ENCODE measurements around the gene PFKFB1.
"Not testable (repeated sequence)": the region's sequence is repeated elsewhere in the genome, so short reads cannot be mapped to it uniquely, and the experiment has no call there.

PFKFB1 gene

GRCh38 chrX:54992911-54993622 is 921 bp downstream of the PFKFB1 start:
- DNase-seq, result no peak

- no peak for DNase-seq
Measured at GRCh38 chrX:54991706-54992105, 2.3 kb downstream of the PFKFB1 start.

GRCh38 chrX:54983306-54983705 is 10.7 kb downstream of the PFKFB1 start:
- DNase-seq, result not testable (repeated sequence)

GRCh38 chrX:54980334-54980733 is 13.7 kb downstream of the PFKFB1 start:
- no peak for DNase-seq

GRCh38 chrX:54979432-54979831 is 14.6 kb downstream of the PFKFB1 start:
- no peak for DNase-seq

GRCh38 chrX:54978448-54978847 is 15.5 kb downstream of the PFKFB1 start:
- no peak for DNase-seq

- DNase-seq, result no peak
Measured at GRCh38 chrX:54977387-54977786, 16.6 kb downstream of the PFKFB1 start.

GRCh38 chrX:54964766-54965497 is 29.1 kb downstream of the PFKFB1 start:
- peak; percentile 0 for DNase-seq

- DNase-seq, result no peak
Measured at GRCh38 chrX:54961750-54962149, 32.2 kb downstream of the PFKFB1 start.

GRCh38 chrX:54950730-54951375 is 43.1 kb downstream of the PFKFB1 start:
- no peak for DNase-seq

GRCh38 chrX:54945224-54945623 is 48.8 kb downstream of the PFKFB1 start:
- DNase-seq, result no peak

- DNase-seq, result no peak
Measured at GRCh38 chrX:54944816-54945215, 49.2 kb downstream of the PFKFB1 start.

GRCh38 chrX:54937416-54937815 is 56.6 kb downstream of the PFKFB1 start:
- DNase-seq, result no peak

GRCh38 chrX:54935306-54935705 is 58.7 kb downstream of the PFKFB1 start:
- no peak for DNase-seq

- DNase-seq, result no peak
Measured at GRCh38 chrX:54934890-54935289, 59.1 kb downstream of the PFKFB1 start.

- DNase-seq, result no peak
Measured at GRCh38 chrX:54934058-54934457, 59.9 kb downstream of the PFKFB1 start.

GRCh38 chrX:54933150-54933826 is 60.7 kb downstream of the PFKFB1 start:
- no peak for DNase-seq

- DNase-seq, result no peak
Measured at GRCh38 chrX:54931107-54931506, 62.9 kb downstream of the PFKFB1 start.

- no peak for DNase-seq
Measured at GRCh38 chrX:54930291-54931049, 63.5 kb downstream of the PFKFB1 start.

GRCh38 chrX:54928876-54929275 is 65.1 kb downstream of the PFKFB1 start:
- no peak for DNase-seq

- no peak for DNase-seq
Measured at GRCh38 chrX:54926978-54927377, 67.0 kb downstream of the PFKFB1 start.

- DNase-seq, result no peak
Measured at GRCh38 chrX:54923376-54923775, 70.6 kb downstream of the PFKFB1 start.

GRCh38 chrX:54922547-54922946 is 71.4 kb downstream of the PFKFB1 start:
- no peak for DNase-seq

Data from CD4-positive, alpha-beta T cell treated with Interleukin-4 for 4 hours (primary cell).